Ovary (tissue), 9 donors: ENCODE results near the gene IQCM. TPM values are rescaled to one million over a fixed set of nuclear protein-coding genes. Genes with fewer than 3 reads are reported as not detected.

Source experiments
- DNase-seq, 5 donors: peaks; one replicate each; pipeline ENCODE4 v3.0.0-alpha.2; 2019 to 2020
- H3K27ac ChIP-seq, 2 donors: fragments of 200-600 bp; one replicate each; pipeline versions ENCODE4 v1.5.1 to v1.8.0; 2019 to 2022
- H3K27me3 ChIP-seq: fragments of 200-600 bp; one replicate; pipeline ENCODE4 v1.8.0; 2022
- H3K36me3 ChIP-seq: fragments of 200-600 bp; sonication (generic); one replicate; pipeline ENCODE4 v1.5.1; 2019
- H3K4me1 ChIP-seq: one replicate; pipeline ENCODE4 v1.8.1; 2013; ENCODE audit warnings: mild to moderate bottlenecking, moderate library complexity; ENCODE audit not compliant: insufficient read depth
- H3K4me3 ChIP-seq: fragments of 200-600 bp; sonication (generic); one replicate; pipeline ENCODE4 v1.5.1; 2017
- H3K9me3 ChIP-seq, 2 donors: fragments of 200-600 bp in 1 of 2; sonication (generic) in 1 of 2; one replicate each; pipeline versions ENCODE4 v1.5.1 to v1.8.1; 2013 to 2019; ENCODE audit warnings: mild to moderate bottlenecking in 1 of 2, moderate library complexity in 1 of 2
- EP300 ChIP-seq: sonication (generic); formaldehyde crosslinking; IDR thresholded peaks from one replicate; pipeline ENCODE4 v1.6.1; 2017; ENCODE audit warnings: antibody characterized with exemption
- POLR2A ChIP-seq: fragments of 450-650 bp; IDR thresholded peaks from one replicate; pipeline ENCODE4 v1.6.1; 2017; ENCODE audit warnings: antibody characterized with exemption, mild to moderate bottlenecking, moderate library complexity
- WGBS, 3 donors: extraction: QIAGEN DNeasy Blood & Tissue Kit in 1 of 3; methylation state at CpG; one replicate each; pipeline versions ENCODE4 v1.1.5 to v1.1.7; 2013 to 2017; 5-methylcytosine and 5-hydroxymethylcytosine counted together
- intact Hi-C, 4 donors: fragments of 100-400 bp; cut with DNase I; formaldehyde crosslinking; loops; one replicate each; pipeline versions ENCODE4 v1.11.0 to v1.15.1; 2022 to 2023
- polyA plus RNA-seq, 2 donors: library from polyadenylated mRNA; stranded (reverse); fragments of 200-250 nt in 1 of 2; fragments of 350-450 nt in 1 of 2; fragmentation: Illumina TruSeq in 1 of 2; extraction: RNeasy Lipid Tissue Mini Kit (QIAGEN cat#74804) in 1 of 2; gene quantifications; one replicate each; pipeline ENCODE4 v1.2.3, GENCODE V29; 2013 to 2014
- total RNA-seq, 7 donors: library from RNA; depleted of rRNA in 2 of 7; stranded (reverse); fragments of >200 nt in 2 of 7; fragmentation: NEBNext Ultra II Directional in 3 of 7; extraction: Animal tissue kit (Norgen Biotek cat#: 25700) in 3 of 7; gene quantifications; one replicate each; pipeline versions ENCODE4 v1.1.0 to v1.2.4, GENCODE V29; 2016 to 2023
- TF ChIP-seq, protein P1 (sequence below), 3 donors: fragments of 450-650 bp in 2 of 3; fragments of 200-600 bp in 1 of 3; IDR thresholded peaks; one replicate each; pipeline versions ENCODE4 v1.5.1 to v1.8.0; 2016 to 2022; ENCODE audit warnings: antibody characterized with exemption in 3 of 3, mild to moderate bottlenecking in 1 of 3
- donor health status: DM: no; HTN: no; CAD: no; lungs with moderate emphysema.
- donor health status: DM: no; HTN: no; CAD: no.
- donor health status: Bipolar disorder and iron deficiency.
- donor health status: DM: yes; HTN: yes; CAD: no.
- donor health status: DM: no; HTN: no; CAD: no.
- donor health status: DM: yes; HTN: yes; CAD: no.

Gene IQCM
- total and polyA plus RNA-seq, 9 donors, result not detected

DNA sequence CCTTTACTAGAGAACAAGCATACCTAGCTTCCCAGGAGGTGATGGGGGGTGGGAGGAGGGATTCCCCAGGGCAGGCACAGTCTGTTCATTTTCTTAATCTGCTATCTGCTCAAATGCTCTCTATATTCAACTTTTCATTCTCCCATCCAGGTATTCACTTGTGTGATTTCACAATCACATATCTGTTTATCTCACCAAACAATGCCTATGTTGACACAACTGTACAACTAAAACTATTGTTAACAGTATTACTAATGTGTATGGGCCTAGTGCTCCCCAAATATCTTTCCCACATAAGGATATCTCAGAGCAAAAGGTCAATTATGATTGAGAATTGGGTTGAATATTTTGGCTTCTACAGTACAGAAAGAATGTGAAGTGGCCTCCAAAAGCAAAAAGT, 210.8 kb downstream of the IQCM start:
- intact Hi-C loops, result no loop called here
- no peak for DNase-seq
- Histone ChIP-seq H3K27ac (no peak overlapping the region), H3K4me1 (no peaks in the 10 kb centered on the region), H3K36me3 (no peaks in the 10 kb centered on the region), H3K27me3 (no peaks in the 10 kb centered on the region), H3K9me3 (no peaks in the 10 kb centered on the region), H3K4me3 (no peak overlapping the region)
- TF ChIP-seq, protein P1, sequence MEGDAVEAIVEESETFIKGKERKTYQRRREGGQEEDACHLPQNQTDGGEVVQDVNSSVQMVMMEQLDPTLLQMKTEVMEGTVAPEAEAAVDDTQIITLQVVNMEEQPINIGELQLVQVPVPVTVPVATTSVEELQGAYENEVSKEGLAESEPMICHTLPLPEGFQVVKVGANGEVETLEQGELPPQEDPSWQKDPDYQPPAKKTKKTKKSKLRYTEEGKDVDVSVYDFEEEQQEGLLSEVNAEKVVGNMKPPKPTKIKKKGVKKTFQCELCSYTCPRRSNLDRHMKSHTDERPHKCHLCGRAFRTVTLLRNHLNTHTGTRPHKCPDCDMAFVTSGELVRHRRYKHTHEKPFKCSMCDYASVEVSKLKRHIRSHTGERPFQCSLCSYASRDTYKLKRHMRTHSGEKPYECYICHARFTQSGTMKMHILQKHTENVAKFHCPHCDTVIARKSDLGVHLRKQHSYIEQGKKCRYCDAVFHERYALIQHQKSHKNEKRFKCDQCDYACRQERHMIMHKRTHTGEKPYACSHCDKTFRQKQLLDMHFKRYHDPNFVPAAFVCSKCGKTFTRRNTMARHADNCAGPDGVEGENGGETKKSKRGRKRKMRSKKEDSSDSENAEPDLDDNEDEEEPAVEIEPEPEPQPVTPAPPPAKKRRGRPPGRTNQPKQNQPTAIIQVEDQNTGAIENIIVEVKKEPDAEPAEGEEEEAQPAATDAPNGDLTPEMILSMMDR (IDR thresholded peaks at IDR 0.05), result no peak
- no peak for TF ChIP-seq POLR2A
- TF ChIP-seq EP300, result no peak

DNA sequence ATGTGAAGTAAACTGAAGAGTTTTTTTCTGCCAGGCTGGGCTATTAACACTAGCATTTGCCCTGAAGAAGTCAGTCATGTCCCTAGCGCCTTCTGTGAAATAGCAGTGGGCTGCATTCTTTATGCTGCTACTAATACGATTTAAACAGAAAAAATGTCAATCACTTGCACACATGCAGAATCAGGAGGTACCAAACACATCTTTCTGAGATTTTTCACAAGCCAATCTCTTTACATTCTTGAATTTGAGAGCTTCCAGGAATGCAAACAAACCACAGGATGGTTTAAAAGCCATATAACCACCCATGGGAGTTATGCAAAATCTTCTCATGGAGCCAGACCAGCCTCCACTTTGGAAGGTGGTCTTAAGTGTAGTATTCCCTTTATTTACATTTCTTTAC, 220.1 kb downstream of the IQCM start:
- intact Hi-C loops, result no loop called here

DNA sequence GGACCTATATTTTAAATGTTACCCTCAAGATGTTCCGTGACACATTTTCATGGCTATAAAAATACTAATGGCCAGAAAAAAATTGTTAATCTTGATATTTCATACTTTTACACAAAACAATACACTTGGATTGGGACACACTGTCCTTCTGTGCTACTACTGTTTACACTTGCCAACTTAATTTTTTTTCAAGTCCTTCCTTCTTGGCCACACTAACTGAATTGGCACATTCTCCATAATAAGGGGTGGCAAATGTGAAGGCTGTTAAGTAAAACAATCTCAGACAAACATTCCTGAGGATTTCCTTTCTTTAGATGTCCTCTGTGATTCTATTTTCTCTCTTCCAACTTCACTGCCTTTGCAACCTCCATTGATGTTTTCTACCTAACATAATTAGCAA, 225.8 kb downstream of the IQCM start:
- Histone ChIP-seq H3K27ac (no peak overlapping the region), H3K36me3 (no peaks in the 10 kb centered on the region), H3K4me3 (no peak overlapping the region), H3K27me3 (no peaks in the 10 kb centered on the region), H3K4me1 (no peaks in the 10 kb centered on the region), H3K9me3 (no peaks in the 10 kb centered on the region)
- WGBS, 3 donors, result 87 to 95% (median 88%) methylated on average over 1 of the region's 1 CpG
- intact Hi-C loops, result no loop called here
- no peak for DNase-seq
- TF ChIP-seq, protein P1 (IDR thresholded peaks at IDR 0.05), result no peak
- no peak for TF ChIP-seq EP300

More for the DNA sequence above, 220.1 kb downstream of the IQCM start:
- Histone ChIP-seq H3K4me1 (no peaks in the 10 kb centered on the region), H3K9me3 (no peaks in the 10 kb centered on the region), H3K27me3 (no peaks in the 10 kb centered on the region), H3K36me3 (no peaks in the 10 kb centered on the region), H3K27ac (no peak overlapping the region), H3K4me3 (no peak overlapping the region)
- no peak for DNase-seq
- 72 to 79% (median 73%) methylated on average over 2 of the region's 2 CpGs for WGBS, 3 donors
- TF ChIP-seq, protein P1 (IDR thresholded peaks at IDR 0.05), result no peak
- TF ChIP-seq POLR2A, result no peak
- TF ChIP-seq EP300, result no peak

DNA sequence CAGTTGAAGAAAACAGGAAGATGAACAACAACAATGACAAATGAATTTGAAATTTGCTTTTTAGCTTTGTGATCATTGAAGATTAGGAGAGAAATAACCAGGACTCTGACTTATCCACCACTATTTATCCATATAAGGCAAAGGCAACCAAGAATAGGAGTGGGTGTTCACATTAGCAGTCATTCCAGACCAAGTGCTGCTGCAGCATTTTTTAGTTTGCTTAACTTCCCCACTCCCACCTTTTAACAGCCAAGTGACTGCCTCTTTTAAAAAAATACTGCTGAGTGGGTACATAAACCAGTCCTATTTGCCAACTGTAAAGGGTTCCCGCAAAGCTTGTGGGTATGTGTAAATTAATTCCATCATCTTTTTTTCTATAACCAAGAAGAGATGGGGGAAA, 230.9 kb downstream of the IQCM start:
- Histone ChIP-seq H3K9me3 (no peaks in the 10 kb centered on the region), H3K27ac (no peak overlapping the region), H3K36me3 (no peaks in the 10 kb centered on the region), H3K4me3 (no peak overlapping the region), H3K27me3 (no peaks in the 10 kb centered on the region), H3K4me1 (no peaks in the 10 kb centered on the region)
- no peak for DNase-seq
- 83 to 86% (median 85%) methylated on average over 1 of the region's 1 CpG for WGBS, 3 donors
- intact Hi-C loops, result no loop called here
- no peak for TF ChIP-seq EP300
- no peak for TF ChIP-seq POLR2A
- TF ChIP-seq, protein P1 (IDR thresholded peaks at IDR 0.05), result no peak

DNA sequence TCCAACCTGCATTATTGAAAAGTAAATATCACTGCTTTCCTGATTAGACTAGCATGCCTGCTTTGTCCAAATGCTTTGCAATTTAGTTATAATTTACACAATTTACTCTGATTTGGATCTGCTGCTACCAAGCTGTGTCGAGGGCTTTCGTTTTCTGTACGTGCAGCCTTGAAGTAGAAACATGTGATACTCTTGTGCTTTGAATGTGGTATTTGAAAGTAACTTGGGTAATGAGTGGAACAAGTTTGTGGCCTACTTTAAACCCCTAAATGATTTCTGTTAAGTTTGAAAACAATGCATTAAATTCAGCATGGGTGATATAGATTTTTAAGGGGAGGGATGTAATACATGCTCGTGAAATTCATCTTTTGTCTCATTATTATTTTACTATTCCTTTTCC, 240.7 kb downstream of the IQCM start:
- 19 to 31% (median 23%) methylated on average over 4 of the region's 4 CpGs for WGBS, 3 donors
- intact Hi-C loops, result no loop called here

More for the DNA sequence above, 240.7 kb downstream of the IQCM start:
- no peaks in the 10 kb centered on the region for H3K36me3 ChIP-seq
- DNase-seq, result no peak
- no peaks in the 10 kb centered on the region for H3K4me1 ChIP-seq
- H3K9me3 ChIP-seq, result no peaks in the 10 kb centered on the region
- no peak for TF ChIP-seq EP300
- no peak for TF ChIP-seq POLR2A
- TF ChIP-seq, protein P1 (IDR thresholded peaks at IDR 0.05), result no peak
- H3K27ac ChIP-seq, result no peak overlapping the region
- H3K4me3 ChIP-seq, result no peak overlapping the region
- H3K27me3 ChIP-seq, result no peaks in the 10 kb centered on the region
